Camera-type eye (tissue), 1 donor: ENCODE measurements around the gene DIRAS1. TPM values are rescaled to one million over a fixed set of nuclear protein-coding genes. Genes with fewer than 3 reads are reported as not detected.

Experiments used
- total RNA-seq: library from RNA; depleted of rRNA; stranded (reverse); fragments of >200 nt; gene quantifications from one replicate; pipeline ENCODE4 v1.2.3, GENCODE V29; 2014

The DIRAS1 gene
- total RNA-seq = 11.7 TPM

GRCh38 chr19:2720777-2721569 lies at the start of gene DIRAS1:
TSS of gene DIRAS1 (minus strand) at chr19:2721372. CDS start at chr19:2717806, 3,566 bp downstream.

GRCh38 chr19:2739602-2740313 lies 18.6 kb upstream of the DIRAS1 start, which contains the start of gene SLC39A3:
TSS of gene SLC39A3 (minus strand) at chr19:2740017. CDS start at chr19:2737257, 2,760 bp downstream.

GRCh38 chr19:2702170-2703076 lies 18.7 kb downstream of the DIRAS1 start, which contains the start of gene GNG7:
TSS of gene GNG7 (minus strand) at chr19:2702694. CDS start at chr19:2520688, 182,006 bp downstream.

Other genes starting within 250 kb of the DIRAS1 start
- gene GADD45B, start 245.2 kb downstream of the DIRAS1 start, total RNA-seq = 32.1 TPM
- gene GNG7, start 18.7 kb downstream of the DIRAS1 start, total RNA-seq = 12.3 TPM
- 17.0 TPM for gene SLC39A3, start 18.6 kb upstream of the DIRAS1 start, total RNA-seq
- gene SGTA, start 61.9 kb upstream of the DIRAS1 start, total RNA-seq = 48.4 TPM
- gene THOP1, start 64.1 kb upstream of the DIRAS1 start, total RNA-seq = 93.8 TPM
- 12.8 TPM for gene ZNF554, start 98.5 kb upstream of the DIRAS1 start, total RNA-seq
- gene ZNF555, start 120.1 kb upstream of the DIRAS1 start, total RNA-seq = 21.1 TPM
- gene ZNF556, start 146.0 kb upstream of the DIRAS1 start, total RNA-seq = 3.0 TPM
- gene ZNF57, start 179.6 kb upstream of the DIRAS1 start, total RNA-seq = 5.6 TPM
- 7.6 TPM for gene ZNF77, start 223.6 kb upstream of the DIRAS1 start, total RNA-seq